Natural killer cell (primary cell): ENCODE data around the gene PAF1. TPM values are rescaled to one million over a fixed set of nuclear protein-coding genes. Genes with fewer than 3 reads are reported as not detected.
A peak's percentile ranks its signal among the peaks of the same experiment; 100 is the strongest.

Experiments
- ATAC-seq, 3 donors: fragments of 150-1000 bp in 2 of 3; fragments of 200-7000 bp in 1 of 3; cut with Tn5 transposase; 1 replicate in 1 of 3; 2 replicates in 2 of 3; pipeline ENCODE4 v1.10.0; 2021; ENCODE audit warnings: mild to moderate bottlenecking in 2 of 3, moderate library complexity in 2 of 3
- DNase-seq, 2 donors: peaks; one replicate each; pipeline versions ENCODE4 v3.0.0 to v3.0.0-alpha.2; 2013 to 2021; ENCODE audit warnings: mixed read lengths in 1 of 2
- H3K27ac ChIP-seq: one replicate; pipeline ENCODE4 v1.5.1; 2013; ENCODE audit warnings: mild to moderate bottlenecking, low read length
- H3K27me3 ChIP-seq: one replicate; pipeline ENCODE4 v1.6.1; 2013; ENCODE audit warnings: low read length; ENCODE audit not compliant: control insufficient read depth, insufficient read depth
- H3K36me3 ChIP-seq: one replicate; pipeline ENCODE4 v1.6.1; 2013; ENCODE audit warnings: low read length; ENCODE audit not compliant: control insufficient read depth, insufficient read depth
- H3K4me1 ChIP-seq: one replicate; pipeline ENCODE4 v1.6.1; 2013; ENCODE audit warnings: low read length; ENCODE audit not compliant: control insufficient read depth, insufficient read depth
- H3K4me3 ChIP-seq: one replicate; pipeline ENCODE4 v1.5.1; 2013; ENCODE audit warnings: low read length
- H3K9me3 ChIP-seq: one replicate; pipeline ENCODE4 v1.6.1; 2013; ENCODE audit warnings: low read length; ENCODE audit not compliant: control insufficient read depth, insufficient read depth
- H3K27ac Mint-ChIP-seq, 2 donors: one replicate each; pipeline ENCODE4 v1.8.0; 2022; ENCODE audit warnings: mild to moderate bottlenecking in 2 of 2, mixed read lengths in 2 of 2, moderate library complexity in 1 of 2
- H3K27me3 Mint-ChIP-seq, 2 donors: one replicate each; pipeline ENCODE4 v1.8.0; 2022; ENCODE audit warnings: low read depth in 2 of 2, mixed read lengths in 2 of 2
- H3K36me3 Mint-ChIP-seq: one replicate; pipeline ENCODE4 v1.8.0; 2022; ENCODE audit warnings: mixed read lengths
- H3K4me1 Mint-ChIP-seq, 2 donors: one replicate each; pipeline ENCODE4 v1.8.0; 2022; ENCODE audit warnings: mixed read lengths in 2 of 2
- H3K4me3 Mint-ChIP-seq: one replicate; pipeline ENCODE4 v1.8.0; 2022; ENCODE audit warnings: mild to moderate bottlenecking, moderate library complexity, mixed read lengths
- H3K9me3 Mint-ChIP-seq, 2 donors: one replicate each; pipeline ENCODE4 v1.8.0; 2022; ENCODE audit warnings: mixed read lengths in 2 of 2
- CTCF ChIP-seq: fragments of 200-600 bp; IDR thresholded peaks from one replicate; pipeline ENCODE4 v1.8.0; 2022; ENCODE audit warnings: antibody characterized with exemption
- WGBS: methylation state at CpG from one replicate; pipeline ENCODE4 v1.1.7; 2013; ENCODE audit warnings: missing lambda C conversion rate; ENCODE audit not compliant: insufficient coverage; 5-methylcytosine and 5-hydroxymethylcytosine counted together
- intact Hi-C: fragments of 100-400 bp; cut with micrococcal nuclease; formaldehyde crosslinking; loops from one replicate; pipeline ENCODE4 v1.14.2; 2022
- total RNA-seq, 4 donors: library from RNA; stranded (reverse); fragments of 120-200 nt in 1 of 4; gene quantifications; one replicate each; pipeline versions ENCODE4 v1.2.3 to v1.2.4, GENCODE V29; 2013 to 2022

PAF1 gene
- total RNA-seq, 3 donors from 2014 or later (not counting 1 experiment from before 2014, with no cell fraction given) = 54.3 to 80.9 (median 68.3) TPM

GRCh38 chr19:39350156-39350555, 40.8 kb downstream of the PAF1 start:
- Mint-ChIP-seq H3K9me3 (no peaks in the 10 kb centered on the region), H3K27ac (no peak overlapping the region), H3K4me3 (no peak overlapping the region), H3K36me3 (peaks cover 9% of the 10 kb centered on the region), H3K4me1 (peaks cover 24 to 42% of the 10 kb centered on the region in 2 donors), H3K27me3 (no peaks in the 10 kb centered on the region)
- no CpG with 5 or more reads among the region's 3 CpGs for WGBS
- Histone ChIP-seq H3K36me3 (peaks cover 44% of the 10 kb centered on the region), H3K9me3 (no peaks in the 10 kb centered on the region), H3K27me3 (no peaks in the 10 kb centered on the region), H3K4me3 (no peak overlapping the region), H3K4me1 (peaks cover 3% of the 10 kb centered on the region), H3K27ac (no peak overlapping the region)
- DNase-seq = no peak
- intact Hi-C loops = no loop called here
- no peak for ATAC-seq
- no peak for TF ChIP-seq CTCF

- H3K4me1 Mint-ChIP-seq = peaks cover 32 to 51% of the 10 kb centered on the region in 2 donors
- 100% methylated on average over 4 of the region's 4 CpGs for WGBS
- no peaks in the 10 kb centered on the region for H3K9me3 Mint-ChIP-seq
- peaks cover 6% of the 10 kb centered on the region for H3K36me3 Mint-ChIP-seq
- H3K4me3 ChIP-seq = no peak overlapping the region
- H3K36me3 ChIP-seq = peaks cover 38% of the 10 kb centered on the region
- H3K27me3 ChIP-seq = no peaks in the 10 kb centered on the region
- no peak for TF ChIP-seq CTCF
- intact Hi-C loops = no loop called here
- H3K27ac Mint-ChIP-seq = no peak overlapping the region
- peaks cover 3% of the 10 kb centered on the region for H3K4me1 ChIP-seq
- ATAC-seq = no peak
- no peak for DNase-seq
- H3K27ac ChIP-seq = no peak overlapping the region
- H3K27me3 Mint-ChIP-seq = no peaks in the 10 kb centered on the region
- no peaks in the 10 kb centered on the region for H3K9me3 ChIP-seq
- H3K4me3 Mint-ChIP-seq = no peak overlapping the region
Measured at GRCh38 chr19:39349326-39349725, 41.6 kb downstream of the PAF1 start.

GRCh38 chr19:39347332-39348164, 43.4 kb downstream of the PAF1 start:
- no peak overlapping the region for H3K4me3 Mint-ChIP-seq
- peaks cover 27% of the 10 kb centered on the region for H3K36me3 ChIP-seq

More at GRCh38 chr19:39347332-39348164, 43.4 kb downstream of the PAF1 start:
- no peaks in the 10 kb centered on the region for H3K27me3 ChIP-seq
- WGBS = 85% methylated on average over 4 of the region's 4 CpGs
- ATAC-seq = no peak
- no peak overlapping the region for H3K4me3 ChIP-seq
- H3K9me3 Mint-ChIP-seq = no peaks in the 10 kb centered on the region
- peaks cover 13% of the 10 kb centered on the region for H3K4me1 ChIP-seq
- H3K27ac ChIP-seq = no peak overlapping the region
- H3K27me3 Mint-ChIP-seq = no peaks in the 10 kb centered on the region
- H3K27ac Mint-ChIP-seq = peak overlapping the region; percentile 0 to 15
- no peaks in the 10 kb centered on the region for H3K9me3 ChIP-seq
- no peak for TF ChIP-seq CTCF
- no peaks in the 10 kb centered on the region for H3K36me3 Mint-ChIP-seq
- no peak for DNase-seq
- peaks cover 46 to 67% of the 10 kb centered on the region in 2 donors for H3K4me1 Mint-ChIP-seq
- intact Hi-C loops = no loop called here
